Chondrocyte (in vitro differentiated cells): ENCODE measurements around the gene LGALS14. TPM values are rescaled to one million over a fixed set of nuclear protein-coding genes. Genes with fewer than 3 reads are reported as not detected.

Experiments used
- DNase-seq: peaks from one replicate; pipeline ENCODE4 v3.0.0; 2021; ENCODE audit warnings: mixed read lengths, low spot score
- H3K27ac Mint-ChIP-seq: one replicate; pipeline ENCODE4 v1.8.0; 2021; ENCODE audit warnings: mild to moderate bottlenecking, moderate library complexity, mixed read lengths; ENCODE audit not compliant: unreplicated experiment
- H3K27me3 Mint-ChIP-seq: 2 replicates; pipeline ENCODE4 v1.8.0; 2021; ENCODE audit warnings: low read depth, mixed read lengths
- H3K36me3 Mint-ChIP-seq: 2 replicates; pipeline ENCODE4 v1.8.0; 2021; ENCODE audit warnings: low read depth, mixed read lengths
- H3K4me1 Mint-ChIP-seq: 2 replicates; pipeline ENCODE4 v1.8.0; 2021; ENCODE audit warnings: low read depth, mild to moderate bottlenecking, mixed read lengths
- H3K4me3 Mint-ChIP-seq: one replicate; pipeline ENCODE4 v1.8.0; 2021; ENCODE audit warnings: mild to moderate bottlenecking, moderate library complexity, mixed read lengths; ENCODE audit not compliant: unreplicated experiment
- H3K9me3 Mint-ChIP-seq: 2 replicates; pipeline ENCODE4 v1.8.0; 2021; ENCODE audit warnings: low read depth, mixed read lengths
- CTCF ChIP-seq: fragments of 200-600 bp; sonication (generic); IDR thresholded peaks from 2 replicates; pipeline ENCODE4 v1.5.0; 2021; ENCODE audit warnings: antibody characterized with exemption, mild to moderate bottlenecking, moderate library complexity
- total RNA-seq: library from RNA; stranded (reverse); gene quantifications from 3 replicates; pipeline ENCODE4 v1.2.1, GENCODE V29; 2021

Gene LGALS14
- total RNA-seq, 1 donor from 2014 or later, result not detected

- Mint-ChIP-seq H3K27me3 (peaks cover 20% of the 10 kb centered on the region), H3K27ac (no peak overlapping the region), H3K9me3 (no peaks in the 10 kb centered on the region), H3K4me1 (no peaks in the 10 kb centered on the region), H3K4me3 (no peak overlapping the region), H3K36me3 (no peaks in the 10 kb centered on the region)
- DNase-seq, result no peak
- TF ChIP-seq CTCF, result no peak
Measured at GRCh38 chr19:39754544-39754943, 50.3 kb downstream of the LGALS14 start.

GRCh38 chr19:39754971-39755370 lies 50.7 kb downstream of the LGALS14 start:
- no peak for TF ChIP-seq CTCF

More at GRCh38 chr19:39754971-39755370, 50.7 kb downstream of the LGALS14 start:
- Mint-ChIP-seq H3K4me1 (no peaks in the 10 kb centered on the region), H3K4me3 (no peak overlapping the region), H3K36me3 (no peaks in the 10 kb centered on the region), H3K27ac (no peak overlapping the region), H3K9me3 (no peaks in the 10 kb centered on the region), H3K27me3 (peaks cover 19% of the 10 kb centered on the region)
- no peak for DNase-seq

Other genes starting within 250 kb of the LGALS14 start
- 46.4 to 65.7 TPM (median 49.9 TPM) in 3 replicates for gene TIMM50, start 223.6 kb upstream of the LGALS14 start, total RNA-seq
- gene DLL3, start 205.5 kb upstream of the LGALS14 start, total RNA-seq, result 0.92 to 1.3 TPM (median 1.00 TPM) in 3 replicates
- not detected in 3 replicates for gene SELENOV, start 189.3 kb upstream of the LGALS14 start, total RNA-seq
- gene EID2B, start 171.6 kb upstream of the LGALS14 start, total RNA-seq, result 1.7 to 2.7 TPM (median 2.4 TPM) in 3 replicates
- gene EID2, start 164.3 kb upstream of the LGALS14 start, total RNA-seq, result 14.3 to 15.6 TPM (median 15.1 TPM) in 3 replicates
- gene LGALS13, start 102.0 kb upstream of the LGALS14 start, total RNA-seq, result not detected in 3 replicates
- gene LGALS16, start 48.6 kb upstream of the LGALS14 start, total RNA-seq, result not detected in 3 replicates
- not detected in 3 replicates for gene CLC, start 33.5 kb downstream of the LGALS14 start, total RNA-seq
- not detected in 3 replicates for gene LEUTX, start 74.4 kb downstream of the LGALS14 start, total RNA-seq
- gene DYRK1B, start 129.7 kb downstream of the LGALS14 start, total RNA-seq, result 15.0 to 20.0 TPM (median 19.6 TPM) in 3 replicates
- gene FBL, start 141.9 kb downstream of the LGALS14 start, total RNA-seq, result 95.0 to 119 TPM (median 104 TPM) in 3 replicates
- gene FCGBP, start 230.2 kb downstream of the LGALS14 start, total RNA-seq, result 0.31 to 1.6 TPM (median 0.42 TPM) in 3 replicates